Esophagus muscularis mucosa (tissue), 4 donors: ENCODE results near the gene ARL10.

ENCODE experiments used
- CTCF ChIP-seq, 3 experiments: fragments of 200-600 bp in 2 of 3; fragments of 450-650 bp in 1 of 3; sonication (generic) in 2 of 3; IDR thresholded peaks; one replicate each; pipeline ENCODE4 v1.5.1; 2017 to 2019; ENCODE audit warnings: antibody characterized with exemption in 3 of 3, mild to moderate bottlenecking in 2 of 3, moderate library complexity in 1 of 3
- EP300 ChIP-seq: sonication (generic); formaldehyde crosslinking; IDR thresholded peaks from one replicate; pipeline ENCODE4 v1.6.1; 2017; ENCODE audit warnings: antibody characterized with exemption
- POLR2A ChIP-seq: fragments of 450-650 bp; IDR thresholded peaks from one replicate; pipeline ENCODE4 v1.6.1; 2017; ENCODE audit warnings: antibody characterized with exemption, moderate library complexity, mild to moderate bottlenecking, low read depth
- POLR2AphosphoS5 ChIP-seq, 2 donors: sonication (generic); formaldehyde crosslinking; IDR thresholded peaks; one replicate each; pipeline ENCODE4 v1.6.1; 2017; ENCODE audit warnings: antibody characterized with exemption in 2 of 2

- peak; percentile 16 to 42 (median 19) for TF ChIP-seq CTCF (IDR thresholded peaks at IDR 0.05)
- TF ChIP-seq POLR2A = no peak
- TF ChIP-seq POLR2AphosphoS5 (IDR thresholded peaks at IDR 0.05) = no peak
- no peak for TF ChIP-seq EP300
These were observed 45.3 kb upstream of the ARL10 start for GRCh38 chr5:176319827-176320554.
